GM19467 (cell line): Measurements from ENCODE around the gene ASB11.

ENCODE experiments used
- ATAC-seq: cut with Tn5 transposase; IDR thresholded peaks from one replicate; pipeline ENCODE4 v1.9.1; 2021; ENCODE audit warnings: mild to moderate bottlenecking, moderate library complexity; ENCODE audit not compliant: unreplicated experiment

ASB11 gene

GRCh38 chrX:15235001-15235400, 80.4 kb downstream of the ASB11 start:
- ATAC-seq: no peak

GRCh38 chrX:15233416-15234015, 81.9 kb downstream of the ASB11 start:
- no peak for ATAC-seq
